GM18951 (cell line): ENCODE measurements around the gene KIF3C.

Source experiments
- POLR2A ChIP-seq: IDR thresholded peaks from 4 replicates; pipeline ENCODE4 v1.6.1; 2011; ENCODE audit warnings: mild to moderate bottlenecking; ENCODE audit not compliant: insufficient read length, insufficient read depth; ENCODE audit errors: extremely low read depth
- in situ Hi-C: fragments of 300-500 bp; cut with MboI; formaldehyde crosslinking; loops from one replicate; pipeline ENCODE4 v1.12.0; 2022; ENCODE audit warnings: low sequenced_read_pairs, mixed read lengths, inconsistent platforms; ENCODE audit not compliant: unreplicated experiment

The KIF3C gene

GRCh38 chr2:25877431-25878360 lies 104.6 kb downstream of the KIF3C start:
- in situ Hi-C loops: no loop called here
- peak; percentile 40 for TF ChIP-seq POLR2A
